Measurements from ENCODE around the gene PEPD.

GRCh38 chr19:33400856-33401682 is 120.5 kb downstream of the PEPD start:
- TF ChIP-seq, protein P1, sequence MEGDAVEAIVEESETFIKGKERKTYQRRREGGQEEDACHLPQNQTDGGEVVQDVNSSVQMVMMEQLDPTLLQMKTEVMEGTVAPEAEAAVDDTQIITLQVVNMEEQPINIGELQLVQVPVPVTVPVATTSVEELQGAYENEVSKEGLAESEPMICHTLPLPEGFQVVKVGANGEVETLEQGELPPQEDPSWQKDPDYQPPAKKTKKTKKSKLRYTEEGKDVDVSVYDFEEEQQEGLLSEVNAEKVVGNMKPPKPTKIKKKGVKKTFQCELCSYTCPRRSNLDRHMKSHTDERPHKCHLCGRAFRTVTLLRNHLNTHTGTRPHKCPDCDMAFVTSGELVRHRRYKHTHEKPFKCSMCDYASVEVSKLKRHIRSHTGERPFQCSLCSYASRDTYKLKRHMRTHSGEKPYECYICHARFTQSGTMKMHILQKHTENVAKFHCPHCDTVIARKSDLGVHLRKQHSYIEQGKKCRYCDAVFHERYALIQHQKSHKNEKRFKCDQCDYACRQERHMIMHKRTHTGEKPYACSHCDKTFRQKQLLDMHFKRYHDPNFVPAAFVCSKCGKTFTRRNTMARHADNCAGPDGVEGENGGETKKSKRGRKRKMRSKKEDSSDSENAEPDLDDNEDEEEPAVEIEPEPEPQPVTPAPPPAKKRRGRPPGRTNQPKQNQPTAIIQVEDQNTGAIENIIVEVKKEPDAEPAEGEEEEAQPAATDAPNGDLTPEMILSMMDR (IDR thresholded peaks at IDR 0.05), result no peak
- no peak for TF ChIP-seq ZFX (IDR thresholded peaks at IDR 0.05; ENCODE audit: borderline replicate concordance)
